ENCODE measurements around the gene UBE3A. TPM values are rescaled to one million over a fixed set of nuclear protein-coding genes. Genes with fewer than 3 reads are reported as not detected.
A peak's percentile ranks its signal among the peaks of the same experiment; 100 is the strongest.

The UBE3A gene
- total and polyA plus RNA-seq, 9 of the 15 experiments (the other 6 are each of a cell fraction or from before 2014, with no cell fraction given) = 29.3 to 103 (median 60.2) TPM

DNA sequence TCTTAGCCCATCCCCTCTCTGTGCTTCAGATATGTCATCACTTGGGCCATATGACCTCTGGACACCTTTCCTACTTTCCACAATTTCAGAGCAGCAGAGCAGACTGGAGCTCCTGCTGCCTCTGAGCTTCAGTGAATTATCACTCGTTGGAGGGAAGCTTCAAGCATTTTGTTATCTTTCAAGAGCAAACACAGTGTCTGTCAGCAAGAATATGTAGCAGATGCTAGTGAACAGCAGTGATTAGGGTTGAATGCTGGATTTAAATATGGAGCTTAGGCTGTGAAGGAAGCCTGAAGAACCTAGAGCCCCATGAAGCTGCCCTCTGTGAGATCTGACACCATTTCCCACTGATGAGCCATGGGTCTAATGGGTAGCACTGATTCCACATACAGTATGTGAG is 115.4 kb downstream of the UBE3A start (continued):
- TF ChIP-seq, protein P1, sequence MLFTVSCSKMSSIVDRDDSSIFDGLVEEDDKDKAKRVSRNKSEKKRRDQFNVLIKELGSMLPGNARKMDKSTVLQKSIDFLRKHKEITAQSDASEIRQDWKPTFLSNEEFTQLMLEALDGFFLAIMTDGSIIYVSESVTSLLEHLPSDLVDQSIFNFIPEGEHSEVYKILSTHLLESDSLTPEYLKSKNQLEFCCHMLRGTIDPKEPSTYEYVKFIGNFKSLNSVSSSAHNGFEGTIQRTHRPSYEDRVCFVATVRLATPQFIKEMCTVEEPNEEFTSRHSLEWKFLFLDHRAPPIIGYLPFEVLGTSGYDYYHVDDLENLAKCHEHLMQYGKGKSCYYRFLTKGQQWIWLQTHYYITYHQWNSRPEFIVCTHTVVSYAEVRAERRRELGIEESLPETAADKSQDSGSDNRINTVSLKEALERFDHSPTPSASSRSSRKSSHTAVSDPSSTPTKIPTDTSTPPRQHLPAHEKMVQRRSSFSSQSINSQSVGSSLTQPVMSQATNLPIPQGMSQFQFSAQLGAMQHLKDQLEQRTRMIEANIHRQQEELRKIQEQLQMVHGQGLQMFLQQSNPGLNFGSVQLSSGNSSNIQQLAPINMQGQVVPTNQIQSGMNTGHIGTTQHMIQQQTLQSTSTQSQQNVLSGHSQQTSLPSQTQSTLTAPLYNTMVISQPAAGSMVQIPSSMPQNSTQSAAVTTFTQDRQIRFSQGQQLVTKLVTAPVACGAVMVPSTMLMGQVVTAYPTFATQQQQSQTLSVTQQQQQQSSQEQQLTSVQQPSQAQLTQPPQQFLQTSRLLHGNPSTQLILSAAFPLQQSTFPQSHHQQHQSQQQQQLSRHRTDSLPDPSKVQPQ (CRISPR knock-in tag; IDR thresholded peaks at IDR 0.05; ENCODE audit: borderline replicate concordance) = no peak
- TF ChIP-seq PTBP1 (IDR thresholded peaks at IDR 0.05; ENCODE audit: low read depth, low read length) (no peak), RFX7 (CRISPR knock-in tag; IDR thresholded peaks at IDR 0.05) (no peak), ETV6 (IDR thresholded peaks at IDR 0.05; ENCODE audit: borderline replicate concordance in 1 of 2, low read depth in 2 of 2, low read length in 1 of 2) (no peak), ETV6 (CRISPR knock-in tag; IDR thresholded peaks at IDR 0.05; ENCODE audit: borderline replicate concordance) (no peak), CHD1 (IDR thresholded peaks at IDR 0.05; ENCODE audit: low read length) (no peak), RCOR1 (IDR thresholded peaks at IDR 0.05; ENCODE audit: borderline replicate concordance in 1 of 2, low read depth in 2 of 2, low read length in 2 of 2) (peak in 1 of 2 experiments; percentile 62; a peak in 1 of 4 replicates), ARID1B (IDR thresholded peaks at IDR 0.05) (0 out of 2 replicates have a peak, but pooled peaks have one; percentile 30), HDAC2 (IDR thresholded peaks at IDR 0.05) (no peak), ATF7 (IDR thresholded peaks at IDR 0.05) (no peak), RAD51 (IDR thresholded peaks at IDR 0.05; ENCODE audit: borderline replicate concordance, low read depth) (no peak), HLTF (IDR thresholded peaks at IDR 0.05) (no peak), ZNF76 (CRISPR knock-in tag; IDR thresholded peaks at IDR 0.05; ENCODE audit: borderline replicate concordance) (no peak), ELF1 (tag; IDR thresholded peaks at IDR 0.05) (no peak), KLF16 (IDR thresholded peaks at IDR 0.05) (no peak), KDM1A (IDR thresholded peaks at IDR 0.05) (peak; percentile 71 to 76), DPF2 (IDR thresholded peaks at IDR 0.05) (no peak)
- TF ChIP-seq, protein P2, sequence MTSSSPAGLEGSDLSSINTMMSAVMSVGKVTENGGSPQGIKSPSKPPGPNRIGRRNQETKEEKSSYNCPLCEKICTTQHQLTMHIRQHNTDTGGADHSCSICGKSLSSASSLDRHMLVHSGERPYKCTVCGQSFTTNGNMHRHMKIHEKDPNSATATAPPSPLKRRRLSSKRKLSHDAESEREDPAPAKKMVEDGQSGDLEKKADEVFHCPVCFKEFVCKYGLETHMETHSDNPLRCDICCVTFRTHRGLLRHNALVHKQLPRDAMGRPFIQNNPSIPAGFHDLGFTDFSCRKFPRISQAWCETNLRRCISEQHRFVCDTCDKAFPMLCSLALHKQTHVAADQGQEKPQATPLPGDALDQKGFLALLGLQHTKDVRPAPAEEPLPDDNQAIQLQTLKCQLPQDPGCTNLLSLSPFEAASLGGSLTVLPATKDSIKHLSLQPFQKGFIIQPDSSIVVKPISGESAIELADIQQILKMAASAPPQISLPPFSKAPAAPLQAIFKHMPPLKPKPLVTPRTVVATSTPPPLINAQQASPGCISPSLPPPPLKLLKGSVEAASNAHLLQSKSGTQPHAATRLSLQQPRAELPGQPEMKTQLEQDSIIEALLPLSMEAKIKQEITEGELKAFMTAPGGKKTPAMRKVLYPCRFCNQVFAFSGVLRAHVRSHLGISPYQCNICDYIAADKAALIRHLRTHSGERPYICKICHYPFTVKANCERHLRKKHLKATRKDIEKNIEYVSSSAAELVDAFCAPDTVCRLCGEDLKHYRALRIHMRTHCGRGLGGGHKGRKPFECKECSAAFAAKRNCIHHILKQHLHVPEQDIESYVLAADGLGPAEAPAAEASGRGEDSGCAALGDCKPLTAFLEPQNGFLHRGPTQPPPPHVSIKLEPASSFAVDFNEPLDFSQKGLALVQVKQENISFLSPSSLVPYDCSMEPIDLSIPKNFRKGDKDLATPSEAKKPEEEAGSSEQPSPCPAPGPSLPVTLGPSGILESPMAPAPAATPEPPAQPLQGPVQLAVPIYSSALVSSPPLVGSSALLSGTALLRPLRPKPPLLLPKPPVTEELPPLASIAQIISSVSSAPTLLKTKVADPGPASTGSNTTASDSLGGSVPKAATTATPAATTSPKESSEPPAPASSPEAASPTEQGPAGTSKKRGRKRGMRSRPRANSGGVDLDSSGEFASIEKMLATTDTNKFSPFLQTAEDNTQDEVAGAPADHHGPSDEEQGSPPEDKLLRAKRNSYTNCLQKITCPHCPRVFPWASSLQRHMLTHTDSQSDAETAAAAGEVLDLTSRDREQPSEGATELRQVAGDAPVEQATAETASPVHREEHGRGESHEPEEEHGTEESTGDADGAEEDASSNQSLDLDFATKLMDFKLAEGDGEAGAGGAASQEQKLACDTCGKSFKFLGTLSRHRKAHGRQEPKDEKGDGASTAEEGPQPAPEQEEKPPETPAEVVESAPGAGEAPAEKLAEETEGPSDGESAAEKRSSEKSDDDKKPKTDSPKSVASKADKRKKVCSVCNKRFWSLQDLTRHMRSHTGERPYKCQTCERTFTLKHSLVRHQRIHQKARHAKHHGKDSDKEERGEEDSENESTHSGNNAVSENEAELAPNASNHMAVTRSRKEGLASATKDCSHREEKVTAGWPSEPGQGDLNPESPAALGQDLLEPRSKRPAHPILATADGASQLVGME (CRISPR knock-in tag; IDR thresholded peaks at IDR 0.05) = no peak
- TF ChIP-seq, protein P3, sequence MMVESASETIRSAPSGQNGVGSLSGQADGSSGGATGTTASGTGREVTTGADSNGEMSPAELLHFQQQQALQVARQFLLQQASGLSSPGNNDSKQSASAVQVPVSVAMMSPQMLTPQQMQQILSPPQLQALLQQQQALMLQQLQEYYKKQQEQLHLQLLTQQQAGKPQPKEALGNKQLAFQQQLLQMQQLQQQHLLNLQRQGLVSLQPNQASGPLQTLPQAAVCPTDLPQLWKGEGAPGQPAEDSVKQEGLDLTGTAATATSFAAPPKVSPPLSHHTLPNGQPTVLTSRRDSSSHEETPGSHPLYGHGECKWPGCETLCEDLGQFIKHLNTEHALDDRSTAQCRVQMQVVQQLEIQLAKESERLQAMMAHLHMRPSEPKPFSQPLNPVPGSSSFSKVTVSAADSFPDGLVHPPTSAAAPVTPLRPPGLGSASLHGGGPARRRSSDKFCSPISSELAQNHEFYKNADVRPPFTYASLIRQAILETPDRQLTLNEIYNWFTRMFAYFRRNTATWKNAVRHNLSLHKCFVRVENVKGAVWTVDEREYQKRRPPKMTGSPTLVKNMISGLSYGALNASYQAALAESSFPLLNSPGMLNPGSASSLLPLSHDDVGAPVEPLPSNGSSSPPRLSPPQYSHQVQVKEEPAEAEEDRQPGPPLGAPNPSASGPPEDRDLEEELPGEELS (CRISPR knock-in tag; IDR thresholded peaks at IDR 0.05; ENCODE audit: borderline replicate concordance) = no peak
- TF ChIP-seq, protein P4, sequence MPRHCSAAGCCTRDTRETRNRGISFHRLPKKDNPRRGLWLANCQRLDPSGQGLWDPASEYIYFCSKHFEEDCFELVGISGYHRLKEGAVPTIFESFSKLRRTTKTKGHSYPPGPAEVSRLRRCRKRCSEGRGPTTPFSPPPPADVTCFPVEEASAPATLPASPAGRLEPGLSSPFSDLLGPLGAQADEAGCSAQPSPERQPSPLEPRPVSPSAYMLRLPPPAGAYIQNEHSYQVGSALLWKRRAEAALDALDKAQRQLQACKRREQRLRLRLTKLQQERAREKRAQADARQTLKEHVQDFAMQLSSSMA (CRISPR knock-in tag; IDR thresholded peaks at IDR 0.05) = no peak
